A673 (cell line): ENCODE measurements around the gene SERTAD2. TPM values are rescaled to one million over a fixed set of nuclear protein-coding genes. Genes with fewer than 3 reads are reported as not detected.

Experiments
- BruUV-seq: library from RNA; stranded (reverse); fragments of 400-500 nt; replicated peaks from 2 replicates; lab custom pipeline; 2021; lab: Mats Ljungman, UMichigan
- CTCF ChIA-PET: fragments of 300-600 bp; sonication (Branson Sonifier 250); formaldehyde crosslinking; loops from one replicate; lab custom pipeline; 2022; ENCODE audit warnings: antibody characterized with exemption; lab: Charles Lee
- POLR2A ChIA-PET: fragments of 300-600 bp; sonication (Branson Sonifier 250); formaldehyde crosslinking; loops from one replicate; lab custom pipeline; 2022; ENCODE audit warnings: antibody characterized with exemption; ENCODE audit not compliant: low non-redundant PET; lab: Charles Lee
- DNase-seq: peaks from one replicate; pipeline ENCODE4 v3.0.0-alpha.2; 2015; ENCODE audit warnings: low spot score
- H3K27ac ChIP-seq: fragments of 200-600 bp; sonication (generic); 2 replicates; pipeline ENCODE4 v1.5.1; 2016; ENCODE audit warnings: mixed run types, low read depth, mild to moderate bottlenecking, mixed read lengths, antibody characterized with exemption, low read length; ENCODE audit not compliant: poor library complexity, severe bottlenecking
- H3K27me3 ChIP-seq: fragments of 200-600 bp; sonication (generic); replicated peaks from 2 replicates; pipeline ENCODE4 v1.6.1; 2017; ENCODE audit warnings: mixed run types, low read depth, mild to moderate bottlenecking, mixed read lengths, antibody characterized with exemption, low read length; ENCODE audit not compliant: insufficient read depth, poor library complexity
- H3K36me3 ChIP-seq: fragments of 200-600 bp; sonication (generic); 2 replicates; pipeline ENCODE4 v1.6.1; 2016; ENCODE audit warnings: mixed run types, mild to moderate bottlenecking, mixed read lengths, antibody characterized with exemption, low read length; ENCODE audit not compliant: insufficient read depth, poor library complexity, severe bottlenecking
- H3K4me1 ChIP-seq: fragments of 200-600 bp; sonication (generic); 2 replicates; pipeline ENCODE4 v1.6.1; 2017; ENCODE audit warnings: mixed run types, mild to moderate bottlenecking, mixed read lengths, antibody characterized with exemption, low read length; ENCODE audit not compliant: insufficient read depth, poor library complexity, severe bottlenecking
- H3K4me3 ChIP-seq: fragments of 200-600 bp; sonication (generic); 2 replicates; pipeline ENCODE4 v1.5.1; 2016; ENCODE audit warnings: low read depth, mixed run types, mild to moderate bottlenecking, mixed read lengths, low read length; ENCODE audit not compliant: poor library complexity, severe bottlenecking
- H3K9me3 ChIP-seq: fragments of 200-600 bp; sonication (generic); 2 replicates; pipeline ENCODE4 v1.6.1; 2016; ENCODE audit warnings: mixed run types, low read depth, mild to moderate bottlenecking, mixed read lengths, antibody characterized with exemption, low read length; ENCODE audit not compliant: poor library complexity, severe bottlenecking
- EZH2 ChIP-seq: fragments of 200-600 bp; sonication (generic); IDR thresholded peaks from 2 replicates; pipeline ENCODE4 v1.6.1; 2017; ENCODE audit warnings: borderline replicate concordance, low read depth, mild to moderate bottlenecking, mixed read lengths, antibody characterized with exemption, low read length; ENCODE audit not compliant: poor library complexity, severe bottlenecking
- intact Hi-C: fragments of 100-400 bp; cut with micrococcal nuclease; formaldehyde crosslinking; loops from one replicate; pipeline ENCODE4 v1.10.0; 2022; ENCODE audit not compliant: unreplicated experiment
- total RNA-seq: library from RNA; stranded (reverse); gene quantifications from 2 replicates; pipeline ENCODE4 v1.2.3, GENCODE V29; 2021
- TF ChIP-seq, protein P1 (sequence below): fragments of 300-800, 200-600 bp; sonication (generic); conservative IDR thresholded peaks from 2 replicates; pipeline ENCODE4 v1.5.1; 2017; ENCODE audit warnings: low read depth, mild to moderate bottlenecking, antibody characterized with exemption, low read length, moderate library complexity, mixed read lengths

The SERTAD2 gene
- total RNA-seq, 1 experiment from 2014 or later, result 22.2 TPM

DNA sequence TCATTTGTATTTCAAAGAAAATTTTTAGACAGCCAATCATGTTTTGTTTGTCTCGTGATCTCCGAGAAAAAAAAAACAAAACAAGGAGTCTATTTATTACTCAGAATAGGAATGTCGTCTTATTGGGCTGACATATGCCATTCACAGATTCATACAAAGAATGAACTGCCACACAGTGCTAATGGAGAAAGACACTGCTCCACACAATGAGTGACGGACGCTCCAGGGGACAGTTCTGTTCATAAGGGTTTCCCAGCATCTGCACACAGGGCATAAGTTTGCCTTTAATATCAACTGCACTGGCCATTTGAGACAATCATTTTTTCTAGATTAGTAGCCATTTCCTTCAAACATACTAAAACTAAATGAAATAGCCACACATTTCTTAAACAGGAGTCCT lies 3.4 kb downstream of the SERTAD2 start:
- ChIA-PET POLR2A (no interaction called here), CTCF (no interaction called here)
- TF ChIP-seq EZH2, result no peak
- TF ChIP-seq, protein P1, sequence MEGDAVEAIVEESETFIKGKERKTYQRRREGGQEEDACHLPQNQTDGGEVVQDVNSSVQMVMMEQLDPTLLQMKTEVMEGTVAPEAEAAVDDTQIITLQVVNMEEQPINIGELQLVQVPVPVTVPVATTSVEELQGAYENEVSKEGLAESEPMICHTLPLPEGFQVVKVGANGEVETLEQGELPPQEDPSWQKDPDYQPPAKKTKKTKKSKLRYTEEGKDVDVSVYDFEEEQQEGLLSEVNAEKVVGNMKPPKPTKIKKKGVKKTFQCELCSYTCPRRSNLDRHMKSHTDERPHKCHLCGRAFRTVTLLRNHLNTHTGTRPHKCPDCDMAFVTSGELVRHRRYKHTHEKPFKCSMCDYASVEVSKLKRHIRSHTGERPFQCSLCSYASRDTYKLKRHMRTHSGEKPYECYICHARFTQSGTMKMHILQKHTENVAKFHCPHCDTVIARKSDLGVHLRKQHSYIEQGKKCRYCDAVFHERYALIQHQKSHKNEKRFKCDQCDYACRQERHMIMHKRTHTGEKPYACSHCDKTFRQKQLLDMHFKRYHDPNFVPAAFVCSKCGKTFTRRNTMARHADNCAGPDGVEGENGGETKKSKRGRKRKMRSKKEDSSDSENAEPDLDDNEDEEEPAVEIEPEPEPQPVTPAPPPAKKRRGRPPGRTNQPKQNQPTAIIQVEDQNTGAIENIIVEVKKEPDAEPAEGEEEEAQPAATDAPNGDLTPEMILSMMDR, result no peak
- no peak overlapping the region for H3K4me3 ChIP-seq
- H3K9me3 ChIP-seq, result no peaks in the 10 kb centered on the region
- no TSS peak for BruUV-seq
- no peak for DNase-seq
- H3K27me3 ChIP-seq, result no peaks in the 10 kb centered on the region
- no peak overlapping the region for H3K27ac ChIP-seq
- H3K36me3 ChIP-seq, result no peaks in the 10 kb centered on the region
- intact Hi-C loops, result loop anchor here (5.0 kb wide), 1 partner anchor 128 kb away; the partner anchor contains the start of gene AFTPH
- peaks cover 51% of the 10 kb centered on the region for H3K4me1 ChIP-seq

DNA sequence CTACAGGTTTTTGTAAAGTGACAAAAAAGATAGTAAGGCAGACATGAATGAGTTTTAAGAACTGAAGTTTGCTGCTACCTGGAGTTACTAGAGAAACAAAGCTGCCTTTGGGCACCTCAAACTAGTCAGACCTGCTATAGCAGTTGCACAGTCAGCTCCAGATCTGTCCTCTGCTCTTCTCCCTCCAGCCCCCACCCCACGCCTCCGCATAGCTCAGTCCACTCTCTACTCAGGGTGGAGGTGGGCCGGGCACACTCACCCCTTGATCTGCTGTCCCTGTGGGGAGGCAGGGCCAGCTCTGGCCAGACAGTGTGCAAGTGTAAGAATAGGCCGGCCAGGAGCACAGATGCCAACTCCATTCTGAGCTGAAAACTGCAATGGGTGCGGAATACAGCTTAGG lies 4.1 kb downstream of the SERTAD2 start:
- no peak for DNase-seq
- intact Hi-C loops, result loop anchor here (5.0 kb wide), 1 partner anchor 127 kb away; the partner anchor contains the start of gene AFTPH
- no peaks in the 10 kb centered on the region for H3K27me3 ChIP-seq
- CTCF ChIA-PET, result no interaction called here
- POLR2A ChIA-PET, result interaction anchor here (0.6 kb wide), 2 partner anchors 10 to 118 kb away, joined by 3 read pairs; no protein-coding TSS in a partner anchor
- peaks cover 45% of the 10 kb centered on the region for H3K4me1 ChIP-seq
- H3K36me3 ChIP-seq, result no peaks in the 10 kb centered on the region
- TF ChIP-seq, protein P1, result no peak
- TF ChIP-seq EZH2, result no peak
- no peaks in the 10 kb centered on the region for H3K9me3 ChIP-seq
- BruUV-seq, result no TSS peak
- no peak overlapping the region for H3K4me3 ChIP-seq
- peak overlapping the region; percentile 45 for H3K27ac ChIP-seq

GRCh38 chr2:64649013-64649484 lies 4.7 kb downstream of the SERTAD2 start:
- BruUV-seq, result no TSS peak
- CTCF ChIA-PET, result interaction anchor here (0.5 kb wide), 1 partner anchor 401 kb away, joined by 7 read pairs; no protein-coding TSS in a partner anchor

More at GRCh38 chr2:64649013-64649484, 4.7 kb downstream of the SERTAD2 start:
- Histone ChIP-seq H3K27me3 (no peaks in the 10 kb centered on the region), H3K36me3 (no peaks in the 10 kb centered on the region), H3K4me3 (no peak overlapping the region), H3K4me1 (peaks cover 45% of the 10 kb centered on the region), H3K9me3 (no peaks in the 10 kb centered on the region), H3K27ac (peak overlapping the region; percentile 11)
- no peak for TF ChIP-seq EZH2
- TF ChIP-seq, protein P1, result no peak
- intact Hi-C loops, result no loop called here
- no peak for DNase-seq
- POLR2A ChIA-PET, result interaction anchor here (0.6 kb wide), 2 partner anchors 9 to 119 kb away, joined by 3 read pairs; no protein-coding TSS in a partner anchor
